H1 (cell line): Measurements from ENCODE around the gene MOCS3. TPM values are rescaled to one million over a fixed set of nuclear protein-coding genes. Genes with fewer than 3 reads are reported as not detected.

Experiments used
- BRCA1 ChIP-seq: IDR thresholded peaks from 2 replicates; pipeline ENCODE4 v1.6.1; 2012; ENCODE audit warnings: low read depth, low read length, improper control_type of control experiment
- CBX5 ChIP-seq: fragments of 300-800, 300-1000 bp; sonication (generic); IDR thresholded peaks from 2 replicates; pipeline ENCODE4 v1.7.1; 2016; ENCODE audit warnings: antibody characterized with exemption, low read length, low read depth
- FOSL1 ChIP-seq: IDR thresholded peaks from 2 replicates; pipeline ENCODE4 v1.6.1; 2011; ENCODE audit warnings: mild to moderate bottlenecking, low read depth, low read length, moderate library complexity; ENCODE audit not compliant: insufficient read depth
- HDAC2 ChIP-seq, 2 experiments: fragments of 300-600 bp in 1 of 2; sonication (generic) in 1 of 2; IDR thresholded peaks; 2 replicates each; pipeline ENCODE4 v1.6.1; 2011 to 2012; ENCODE audit warnings: low read depth in 2 of 2, low read length in 2 of 2, mild to moderate bottlenecking in 2 of 2, moderate library complexity in 2 of 2, borderline replicate concordance in 1 of 2, inconsistent platforms in 1 of 2
- HDAC6 ChIP-seq: IDR thresholded peaks from one replicate; pipeline ENCODE4 v1.7.1; 2012; ENCODE audit warnings: low read depth, mild to moderate bottlenecking, inconsistent platforms, low read length, moderate library complexity
- KDM1A ChIP-seq: fragments of 200-600, 300-600 bp; sonication (generic); IDR thresholded peaks from 2 replicates; pipeline ENCODE4 v1.7.1; 2016; ENCODE audit warnings: mild to moderate bottlenecking, low read length, borderline replicate concordance
- RAD21 ChIP-seq, 2 experiments: IDR thresholded peaks in 1 of 2; conservative IDR thresholded peaks in 1 of 2; 2 replicates each; pipeline ENCODE4 v1.6.1; 2011; ENCODE audit warnings: low read depth in 2 of 2, low read length in 2 of 2, improper control_type of control experiment in 1 of 2, inconsistent platforms in 1 of 2, mild to moderate bottlenecking in 1 of 2, moderate library complexity in 1 of 2
- SIX5 ChIP-seq: IDR thresholded peaks from 2 replicates; pipeline ENCODE4 v1.6.1; 2011; ENCODE audit warnings: mild to moderate bottlenecking, low read depth, low read length
- TCF12 ChIP-seq: IDR thresholded peaks from 2 replicates; pipeline ENCODE4 v1.6.1; 2011; ENCODE audit warnings: low read depth, mild to moderate bottlenecking, low read length
- TEAD4 ChIP-seq: IDR thresholded peaks from 2 replicates; pipeline ENCODE4 v1.6.1; 2012; ENCODE audit warnings: low read depth, low read length, inconsistent platforms, mixed read lengths
- ZNF274 ChIP-seq: IDR thresholded peaks from 2 replicates; pipeline ENCODE4 v1.7.0; 2012; ENCODE audit warnings: low read length, borderline replicate concordance; ENCODE audit errors: extremely low read depth
- polyA plus RNA-seq, 7 experiments: library from polyadenylated mRNA; depleted of rRNA in 3 of 7; stranded (reverse) in 5 of 7; unstranded in 2 of 7; fragments of >200 nt in 5 of 7; fragments of 200-250 nt in 2 of 7; gene quantifications; 1 replicate in 5 of 7; 2 replicates in 1 of 7; 4 replicates in 1 of 7; pipeline versions ENCODE4 v1.2.1 to v1.2.3, GENCODE V29; 2011 to 2013; ENCODE audit warnings: missing spikeins in 2 of 7, mixed read lengths in 2 of 7
- total RNA-seq: library from RNA; stranded (reverse); fragmentation: NEBNext Ultra II Directional; extraction: Animal tissue kit (Norgen Biotek cat#: 25700); gene quantifications from 2 replicates; pipeline ENCODE4 v1.2.1, GENCODE V29; 2021
- TF ChIP-seq, protein P1 (sequence below): fragments of 300-600 bp; sonication (generic); IDR thresholded peaks from 2 replicates; pipeline ENCODE4 v1.7.1; 2012; ENCODE audit warnings: low read length, moderate library complexity, mild to moderate bottlenecking, inconsistent platforms; ENCODE audit not compliant: insufficient replicate concordance

The MOCS3 gene
- total and polyA plus RNA-seq, 2 of the 8 experiments (the other 6 are each of a cell fraction or from before 2014, with no cell fraction given), result 6.2 to 6.3 TPM

DNA sequence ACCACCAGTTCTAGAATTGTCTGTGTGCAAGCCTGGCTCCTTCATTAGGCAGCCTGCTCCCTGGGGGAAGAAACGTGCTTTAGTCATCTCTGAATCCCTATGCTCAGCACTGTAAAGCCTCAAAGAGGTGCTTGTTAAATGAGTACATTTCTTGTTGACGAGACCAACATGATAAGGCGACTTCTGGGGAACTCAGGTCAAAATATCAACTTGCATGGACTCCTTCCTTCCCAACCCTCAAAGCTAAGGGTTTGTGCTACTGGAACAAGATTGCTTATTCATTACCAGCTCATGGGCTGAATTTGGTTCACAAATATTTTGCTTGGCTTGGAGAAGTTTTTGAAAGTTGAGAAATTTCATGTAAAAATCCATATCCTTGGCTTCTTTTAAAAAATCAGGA lies 53.7 kb downstream of the MOCS3 start (continued):
- TF ChIP-seq, protein P1, sequence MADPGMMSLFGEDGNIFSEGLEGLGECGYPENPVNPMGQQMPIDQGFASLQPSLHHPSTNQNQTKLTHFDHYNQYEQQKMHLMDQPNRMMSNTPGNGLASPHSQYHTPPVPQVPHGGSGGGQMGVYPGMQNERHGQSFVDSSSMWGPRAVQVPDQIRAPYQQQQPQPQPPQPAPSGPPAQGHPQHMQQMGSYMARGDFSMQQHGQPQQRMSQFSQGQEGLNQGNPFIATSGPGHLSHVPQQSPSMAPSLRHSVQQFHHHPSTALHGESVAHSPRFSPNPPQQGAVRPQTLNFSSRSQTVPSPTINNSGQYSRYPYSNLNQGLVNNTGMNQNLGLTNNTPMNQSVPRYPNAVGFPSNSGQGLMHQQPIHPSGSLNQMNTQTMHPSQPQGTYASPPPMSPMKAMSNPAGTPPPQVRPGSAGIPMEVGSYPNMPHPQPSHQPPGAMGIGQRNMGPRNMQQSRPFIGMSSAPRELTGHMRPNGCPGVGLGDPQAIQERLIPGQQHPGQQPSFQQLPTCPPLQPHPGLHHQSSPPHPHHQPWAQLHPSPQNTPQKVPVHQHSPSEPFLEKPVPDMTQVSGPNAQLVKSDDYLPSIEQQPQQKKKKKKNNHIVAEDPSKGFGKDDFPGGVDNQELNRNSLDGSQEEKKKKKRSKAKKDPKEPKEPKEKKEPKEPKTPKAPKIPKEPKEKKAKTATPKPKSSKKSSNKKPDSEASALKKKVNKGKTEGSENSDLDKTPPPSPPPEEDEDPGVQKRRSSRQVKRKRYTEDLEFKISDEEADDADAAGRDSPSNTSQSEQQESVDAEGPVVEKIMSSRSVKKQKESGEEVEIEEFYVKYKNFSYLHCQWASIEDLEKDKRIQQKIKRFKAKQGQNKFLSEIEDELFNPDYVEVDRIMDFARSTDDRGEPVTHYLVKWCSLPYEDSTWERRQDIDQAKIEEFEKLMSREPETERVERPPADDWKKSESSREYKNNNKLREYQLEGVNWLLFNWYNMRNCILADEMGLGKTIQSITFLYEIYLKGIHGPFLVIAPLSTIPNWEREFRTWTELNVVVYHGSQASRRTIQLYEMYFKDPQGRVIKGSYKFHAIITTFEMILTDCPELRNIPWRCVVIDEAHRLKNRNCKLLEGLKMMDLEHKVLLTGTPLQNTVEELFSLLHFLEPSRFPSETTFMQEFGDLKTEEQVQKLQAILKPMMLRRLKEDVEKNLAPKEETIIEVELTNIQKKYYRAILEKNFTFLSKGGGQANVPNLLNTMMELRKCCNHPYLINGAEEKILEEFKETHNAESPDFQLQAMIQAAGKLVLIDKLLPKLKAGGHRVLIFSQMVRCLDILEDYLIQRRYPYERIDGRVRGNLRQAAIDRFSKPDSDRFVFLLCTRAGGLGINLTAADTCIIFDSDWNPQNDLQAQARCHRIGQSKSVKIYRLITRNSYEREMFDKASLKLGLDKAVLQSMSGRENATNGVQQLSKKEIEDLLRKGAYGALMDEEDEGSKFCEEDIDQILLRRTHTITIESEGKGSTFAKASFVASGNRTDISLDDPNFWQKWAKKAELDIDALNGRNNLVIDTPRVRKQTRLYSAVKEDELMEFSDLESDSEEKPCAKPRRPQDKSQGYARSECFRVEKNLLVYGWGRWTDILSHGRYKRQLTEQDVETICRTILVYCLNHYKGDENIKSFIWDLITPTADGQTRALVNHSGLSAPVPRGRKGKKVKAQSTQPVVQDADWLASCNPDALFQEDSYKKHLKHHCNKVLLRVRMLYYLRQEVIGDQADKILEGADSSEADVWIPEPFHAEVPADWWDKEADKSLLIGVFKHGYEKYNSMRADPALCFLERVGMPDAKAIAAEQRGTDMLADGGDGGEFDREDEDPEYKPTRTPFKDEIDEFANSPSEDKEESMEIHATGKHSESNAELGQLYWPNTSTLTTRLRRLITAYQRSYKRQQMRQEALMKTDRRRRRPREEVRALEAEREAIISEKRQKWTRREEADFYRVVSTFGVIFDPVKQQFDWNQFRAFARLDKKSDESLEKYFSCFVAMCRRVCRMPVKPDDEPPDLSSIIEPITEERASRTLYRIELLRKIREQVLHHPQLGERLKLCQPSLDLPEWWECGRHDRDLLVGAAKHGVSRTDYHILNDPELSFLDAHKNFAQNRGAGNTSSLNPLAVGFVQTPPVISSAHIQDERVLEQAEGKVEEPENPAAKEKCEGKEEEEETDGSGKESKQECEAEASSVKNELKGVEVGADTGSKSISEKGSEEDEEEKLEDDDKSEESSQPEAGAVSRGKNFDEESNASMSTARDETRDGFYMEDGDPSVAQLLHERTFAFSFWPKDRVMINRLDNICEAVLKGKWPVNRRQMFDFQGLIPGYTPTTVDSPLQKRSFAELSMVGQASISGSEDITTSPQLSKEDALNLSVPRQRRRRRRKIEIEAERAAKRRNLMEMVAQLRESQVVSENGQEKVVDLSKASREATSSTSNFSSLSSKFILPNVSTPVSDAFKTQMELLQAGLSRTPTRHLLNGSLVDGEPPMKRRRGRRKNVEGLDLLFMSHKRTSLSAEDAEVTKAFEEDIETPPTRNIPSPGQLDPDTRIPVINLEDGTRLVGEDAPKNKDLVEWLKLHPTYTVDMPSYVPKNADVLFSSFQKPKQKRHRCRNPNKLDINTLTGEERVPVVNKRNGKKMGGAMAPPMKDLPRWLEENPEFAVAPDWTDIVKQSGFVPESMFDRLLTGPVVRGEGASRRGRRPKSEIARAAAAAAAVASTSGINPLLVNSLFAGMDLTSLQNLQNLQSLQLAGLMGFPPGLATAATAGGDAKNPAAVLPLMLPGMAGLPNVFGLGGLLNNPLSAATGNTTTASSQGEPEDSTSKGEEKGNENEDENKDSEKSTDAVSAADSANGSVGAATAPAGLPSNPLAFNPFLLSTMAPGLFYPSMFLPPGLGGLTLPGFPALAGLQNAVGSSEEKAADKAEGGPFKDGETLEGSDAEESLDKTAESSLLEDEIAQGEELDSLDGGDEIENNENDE, result no peak
- no peak for TF ChIP-seq TCF12
- no peak for TF ChIP-seq BRCA1
- no peak for TF ChIP-seq TEAD4
- TF ChIP-seq HDAC2 (IDR thresholded peaks at IDR 0.05; ENCODE audit: borderline replicate concordance in 1 of 2, low read depth in 2 of 2, low read length in 2 of 2), result no peak
- no peak for TF ChIP-seq FOSL1
- no peak for TF ChIP-seq RAD21 (IDR thresholded peaks at IDR 0.05 in 1 of 2, conservative IDR thresholded peaks at IDR 0.05 in 1 of 2; ENCODE audit: low read depth in 2 of 2, low read length in 2 of 2)
- no peak for TF ChIP-seq CBX5
- no peak for TF ChIP-seq SIX5
- TF ChIP-seq KDM1A, result no peak
- no peak for TF ChIP-seq ZNF274
- no peak for TF ChIP-seq HDAC6
